ENCODE data around the gene SORBS1. TPM values are rescaled to one million over a fixed set of nuclear protein-coding genes. Genes with fewer than 3 reads are reported as not detected.

The SORBS1 gene
- total RNA-seq, 2 donors from 2014 or later: 17.6 to 150 TPM

- Histone ChIP-seq H3K4me1 (peaks cover 18% of the 10 kb centered on the region), H3K9me3 (no peaks in the 10 kb centered on the region), H3K27ac (peak overlapping the region; percentile 89), H3K27me3 (no peaks in the 10 kb centered on the region), H3K36me3 (no peaks in the 10 kb centered on the region), H3K4me3 (peak overlapping the region; percentile 60), H3K9ac (ENCODE audit: low read depth in 2 of 2, low read length in 2 of 2) (peak overlapping the region; percentile 95 to 98)
- peak; percentile 68 for DNase-seq
- intact Hi-C loops (cut with DNase I): no loop called here
- TF ChIP-seq CTCF (IDR thresholded peaks at IDR 0.05): peak; percentile 22
Measured at GRCh38 chr10:95289003-95289920, 271.9 kb downstream of the SORBS1 start.

GRCh38 chr10:95288303-95288702 is 272.9 kb downstream of the SORBS1 start:
- no peaks in the 10 kb centered on the region for H3K9me3 ChIP-seq
- no peak for DNase-seq
- peaks cover 18% of the 10 kb centered on the region for H3K4me1 ChIP-seq
- H3K36me3 ChIP-seq: no peaks in the 10 kb centered on the region
- intact Hi-C loops (cut with DNase I): no loop called here
- H3K4me3 ChIP-seq: peak overlapping the region; percentile 60
- no peak for TF ChIP-seq CTCF (IDR thresholded peaks at IDR 0.05)
- H3K27ac ChIP-seq: peak overlapping the region; percentile 89
- peak overlapping the region in 1 of 2 donors; percentile 79 for H3K9ac ChIP-seq (ENCODE audit: low read depth in 2 of 2, low read length in 2 of 2)
- H3K27me3 ChIP-seq: no peaks in the 10 kb centered on the region

GRCh38 chr10:95287281-95287680 is 273.9 kb downstream of the SORBS1 start:
- Histone ChIP-seq H3K9ac (ENCODE audit: low read depth in 2 of 2, low read length in 2 of 2) (peak overlapping the region in 1 of 2 donors; percentile 60), H3K9me3 (no peaks in the 10 kb centered on the region), H3K4me3 (no peak overlapping the region), H3K27me3 (no peaks in the 10 kb centered on the region), H3K27ac (peak overlapping the region; percentile 89), H3K36me3 (no peaks in the 10 kb centered on the region), H3K4me1 (peaks cover 21% of the 10 kb centered on the region)
- no peak for DNase-seq
- intact Hi-C loops (cut with DNase I): no loop called here
- TF ChIP-seq CTCF (IDR thresholded peaks at IDR 0.05): no peak

- peaks cover 21% of the 10 kb centered on the region for H3K4me1 ChIP-seq
- H3K4me3 ChIP-seq: no peak overlapping the region
Measured at GRCh38 chr10:95286707-95287106, 274.5 kb downstream of the SORBS1 start.

GRCh38 chr10:95285556-95285955 is 275.6 kb downstream of the SORBS1 start:
- peaks cover 26% of the 10 kb centered on the region for H3K4me1 ChIP-seq
- peak overlapping the region in 1 of 2 donors; percentile 38 for H3K9ac ChIP-seq (ENCODE audit: low read depth in 2 of 2, low read length in 2 of 2)
- TF ChIP-seq CTCF (IDR thresholded peaks at IDR 0.05): no peak
- no peak for DNase-seq
- no peaks in the 10 kb centered on the region for H3K27me3 ChIP-seq
- no peaks in the 10 kb centered on the region for H3K36me3 ChIP-seq
- no peak overlapping the region for H3K4me3 ChIP-seq
- H3K27ac ChIP-seq: no peak overlapping the region
- H3K9me3 ChIP-seq: no peaks in the 10 kb centered on the region
- intact Hi-C loops (cut with DNase I): no loop called here

More at GRCh38 chr10:95286707-95287106, 274.5 kb downstream of the SORBS1 start:
- Histone ChIP-seq H3K9ac (ENCODE audit: low read depth in 2 of 2, low read length in 2 of 2) (peak overlapping the region in 1 of 2 donors; percentile 60), H3K36me3 (no peaks in the 10 kb centered on the region), H3K9me3 (no peaks in the 10 kb centered on the region), H3K27ac (peak overlapping the region; percentile 89), H3K27me3 (no peaks in the 10 kb centered on the region)
- no peak for DNase-seq
- intact Hi-C loops (cut with DNase I): no loop called here
- no peak for TF ChIP-seq CTCF (IDR thresholded peaks at IDR 0.05)

All from colonic mucosa (tissue), 4 donors.